HuH-7 (cell line): Measurements from ENCODE around the gene ATP5F1C.
"Not testable (repeated sequence)": the region's sequence is repeated elsewhere in the genome, so short reads cannot be mapped to it uniquely, and the experiment has no call there.

Source experiments
- DNase-seq: peaks from one replicate; pipeline ENCODE4 v3.0.0; 2011; ENCODE audit warnings: low spot score

Gene ATP5F1C

GRCh38 chr10:7794251-7795026, 6.5 kb downstream of the ATP5F1C start:
- no peak for DNase-seq

- peak; percentile 73 for DNase-seq
Measured at GRCh38 chr10:7795605-7796004, 7.6 kb downstream of the ATP5F1C start.

GRCh38 chr10:7797582-7797981, 9.6 kb downstream of the ATP5F1C start:
- no peak for DNase-seq

GRCh38 chr10:7802606-7803005, 14.6 kb downstream of the ATP5F1C start:
- DNase-seq, result no peak

- DNase-seq, result no peak
Measured at GRCh38 chr10:7804216-7804615, 16.2 kb downstream of the ATP5F1C start.

GRCh38 chr10:7804741-7805140, 16.8 kb downstream of the ATP5F1C start:
- no peak for DNase-seq

- no peak for DNase-seq
Measured at GRCh38 chr10:7808686-7809267, 20.8 kb downstream of the ATP5F1C start.

GRCh38 chr10:7810443-7810842, 22.5 kb downstream of the ATP5F1C start:
- no peak for DNase-seq

GRCh38 chr10:7811000-7811399, 23.0 kb downstream of the ATP5F1C start:
- DNase-seq, result no peak

- not testable (repeated sequence) for DNase-seq
Measured at GRCh38 chr10:7811743-7812142, 23.8 kb downstream of the ATP5F1C start.

- peak; percentile 36 for DNase-seq
Measured at GRCh38 chr10:7813481-7813880, 25.5 kb downstream of the ATP5F1C start.

- DNase-seq, result no peak
Measured at GRCh38 chr10:7817576-7817975, 29.6 kb downstream of the ATP5F1C start.

GRCh38 chr10:7817984-7818294, 30.0 kb downstream of the ATP5F1C start:
- no peak for DNase-seq

- DNase-seq, result peak; percentile 78
Measured at GRCh38 chr10:7818295-7819120, 30.5 kb downstream of the ATP5F1C start, which contains the start of gene TAF3. TSS of gene TAF3 (plus strand) at chr10:7818505. CDS start at chr10:7818710, 205 bp downstream.

GRCh38 chr10:7819121-7819460, 31.1 kb downstream of the ATP5F1C start:
- peak; percentile 42 for DNase-seq

GRCh38 chr10:7824251-7824650, 36.3 kb downstream of the ATP5F1C start:
- DNase-seq, result no peak

GRCh38 chr10:7826971-7827370, 39.0 kb downstream of the ATP5F1C start:
- peak; percentile 20 for DNase-seq

- DNase-seq, result no peak
Measured at GRCh38 chr10:7829289-7829834, 41.4 kb downstream of the ATP5F1C start.

- no peak for DNase-seq
Measured at GRCh38 chr10:7832060-7832459, 44.1 kb downstream of the ATP5F1C start.

- DNase-seq, result no peak
Measured at GRCh38 chr10:7833210-7833609, 45.2 kb downstream of the ATP5F1C start.

GRCh38 chr10:7834262-7834661, 46.3 kb downstream of the ATP5F1C start:
- no peak for DNase-seq

- DNase-seq, result no peak
Measured at GRCh38 chr10:7836571-7836970, 48.6 kb downstream of the ATP5F1C start.

- no peak for DNase-seq
Measured at GRCh38 chr10:7846591-7846990, 58.6 kb downstream of the ATP5F1C start.
